NT2/D1 (cell line): Measurements from ENCODE around the gene PKHD1.

Experiments
- SUZ12 ChIP-seq: IDR thresholded peaks from 2 replicates; pipeline ENCODE4 v1.6.1; 2011; ENCODE audit not compliant: insufficient read length, insufficient read depth; ENCODE audit errors: extremely low read depth
- YY1 ChIP-seq: IDR thresholded peaks from 2 replicates; pipeline ENCODE4 v1.6.1; 2011; ENCODE audit not compliant: insufficient read length, insufficient read depth
- ZNF274 ChIP-seq: IDR thresholded peaks from 2 replicates; pipeline ENCODE4 v1.6.1; 2011; ENCODE audit warnings: mild to moderate bottlenecking, low read depth, low read length

DNA sequence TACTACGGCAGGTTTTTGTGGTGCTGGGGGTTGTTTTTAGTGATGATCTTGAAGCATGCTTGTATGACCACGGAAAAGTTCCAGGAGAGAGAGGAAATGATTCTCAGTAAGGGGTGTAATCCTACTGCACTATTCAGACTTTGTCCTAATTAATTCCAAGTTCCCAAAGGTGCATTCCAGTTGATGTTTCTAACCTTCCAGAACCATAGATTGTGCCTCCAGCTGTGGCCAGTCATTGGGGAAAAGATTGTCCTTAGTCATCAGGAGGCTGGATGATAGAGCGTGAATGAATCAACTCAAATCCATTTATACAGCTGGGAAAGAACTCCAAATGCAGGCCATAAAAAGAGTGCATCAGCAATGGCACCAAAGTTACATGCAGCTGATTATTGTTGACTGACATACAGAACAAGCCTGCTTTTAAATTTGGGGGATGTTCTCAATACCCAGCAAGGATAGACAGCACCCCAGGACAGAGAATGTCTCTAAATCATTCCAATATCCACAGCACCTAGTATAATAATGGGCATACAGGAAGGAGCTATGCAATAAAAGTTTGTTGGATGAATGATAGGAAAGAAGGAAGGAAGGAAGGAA lies 27.8 kb upstream of the PKHD1 start:
- TF ChIP-seq ZNF274 (no peak), SUZ12 (no peak), YY1 (no peak)
